Endometrial microvascular endothelial cells (primary cell): Measurements from ENCODE around the gene TP53BP2. TPM values are rescaled to one million over a fixed set of nuclear protein-coding genes. Genes with fewer than 3 reads are reported as not detected.
"Not testable (repeated sequence)": the region's sequence is repeated elsewhere in the genome, so short reads cannot be mapped to it uniquely, and the experiment has no call there.

ENCODE experiments used
- in situ Hi-C: cut with HindIII; loops from 2 replicates; pipeline ENCODE4 v1.10.0; 2017; ENCODE audit warnings: low sequenced_read_pairs, low pct_unique_long_range_greater_than_20kb; ENCODE audit errors: inconsistent ontology term
- total RNA-seq: library from RNA; depleted of rRNA; stranded (reverse); fragments of >200 nt; gene quantifications from one replicate; pipeline ENCODE4 v1.2.3, GENCODE V29; 2015; ENCODE audit errors: inconsistent ontology term

TP53BP2 gene
- total RNA-seq, 1 donor from 2014 or later, result 15.3 TPM

GRCh38 chr1:223737342-223737741, 108.4 kb downstream of the TP53BP2 start:
- in situ Hi-C loops, result no loop called here

GRCh38 chr1:223736638-223737037, 109.1 kb downstream of the TP53BP2 start:
- in situ Hi-C loops, result not testable (repeated sequence)

- in situ Hi-C loops, result no loop called here
Observed at GRCh38 chr1:223733898-223734852, 111.6 kb downstream of the TP53BP2 start.

GRCh38 chr1:223732993-223733798, 112.6 kb downstream of the TP53BP2 start:
- in situ Hi-C loops, result no loop called here

- in situ Hi-C loops, result no loop called here
Observed at GRCh38 chr1:223731133-223731770, 114.5 kb downstream of the TP53BP2 start.

- in situ Hi-C loops, result no loop called here
Observed at GRCh38 chr1:223730479-223731132, 115.1 kb downstream of the TP53BP2 start.

- in situ Hi-C loops, result no loop called here
Observed at GRCh38 chr1:223729906-223730305, 115.8 kb downstream of the TP53BP2 start.

Other genes with a start within 250 kb of the TP53BP2 start
- not detected for gene CAPN8, start 180.2 kb downstream of the TP53BP2 start, total RNA-seq
- 259 TPM for gene CAPN2, start 133.4 kb downstream of the TP53BP2 start, total RNA-seq